AG09309 (cell line): ENCODE measurements around the gene PPFIA3.
A peak's percentile ranks its signal among the peaks of the same experiment; 100 is the strongest.
"Not testable (repeated sequence)": the region's sequence is repeated elsewhere in the genome, so short reads cannot be mapped to it uniquely, and the experiment has no call there.

ENCODE experiments used
- DNase-seq: peaks from one replicate; pipeline ENCODE4 v3.0.0-alpha.2; 2010; ENCODE audit warnings: low read depth
- H3K4me3 ChIP-seq: 2 replicates; pipeline ENCODE4 v1.5.1; 2011; ENCODE audit warnings: mild to moderate bottlenecking, low read depth, low read length, moderate library complexity; ENCODE audit not compliant: control insufficient read depth
- CTCF ChIP-seq: IDR thresholded peaks from 2 replicates; pipeline ENCODE4 v1.5.1; 2011; ENCODE audit warnings: mild to moderate bottlenecking, low read depth, low read length, inconsistent platforms; ENCODE audit not compliant: insufficient read depth, control insufficient read depth; ENCODE audit errors: missing control alignments

The PPFIA3 gene

GRCh38 chr19:49117677-49118564, 1.4 kb upstream of the PPFIA3 start:
- DNase-seq, result no peak
- TF ChIP-seq CTCF, result no peak

DNA sequence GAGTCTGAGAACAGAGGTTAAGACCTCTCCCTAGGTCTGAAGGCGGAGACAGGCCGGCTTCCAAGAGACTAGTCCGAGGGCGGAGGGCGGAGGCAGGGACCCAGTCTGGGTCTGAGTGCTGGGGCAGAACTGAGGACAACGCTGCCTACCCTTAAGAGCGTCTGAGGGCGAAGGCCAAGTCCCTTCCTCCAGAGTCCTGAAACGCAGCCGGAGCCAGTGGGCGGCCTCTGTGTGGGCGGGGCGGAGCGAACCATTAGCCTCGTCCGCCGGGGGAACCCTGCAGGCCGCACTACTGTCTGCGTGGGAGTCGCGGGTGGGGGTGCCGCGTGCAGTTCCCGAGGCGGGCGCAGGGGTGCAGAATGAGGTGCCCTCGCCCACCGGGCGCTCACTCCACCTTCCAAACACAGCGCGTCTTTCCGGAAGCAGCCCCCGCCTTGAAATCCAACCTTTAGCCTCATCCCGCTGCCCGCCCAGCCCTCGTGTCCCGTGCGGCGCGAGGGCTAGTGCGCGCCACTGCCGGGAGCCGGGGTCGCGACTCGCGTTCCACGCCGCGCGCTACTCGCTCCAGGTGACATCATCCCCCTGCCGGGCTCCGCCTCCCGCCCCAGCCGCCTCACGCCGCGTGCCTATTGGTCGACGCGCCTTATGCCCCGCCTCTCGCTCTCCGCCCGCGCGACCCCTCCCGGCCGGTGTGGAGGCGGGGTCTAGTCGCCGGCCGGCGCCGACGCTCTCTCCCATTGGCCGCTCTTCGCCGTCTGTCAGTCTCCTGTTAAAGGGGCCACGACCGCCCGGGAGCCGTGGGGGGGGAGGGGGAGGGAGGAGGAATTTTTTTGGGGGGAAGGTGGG, 556 bp upstream of the PPFIA3 start, which contains the start of gene C19orf73:
TSS of gene C19orf73 (minus strand) at position 579 of the 846 bp plus-strand sequence. CDS start at position 458, 121 bp downstream.
- peak within 1 kb of the TSS; percentile 67 for H3K4me3 ChIP-seq
- peak; percentile 55 for DNase-seq
- no peak for TF ChIP-seq CTCF

More at GRCh38 chr19:49117677-49118564, 1.4 kb upstream of the PPFIA3 start:
- H3K4me3 ChIP-seq, result peak overlapping the region; percentile 67

DNA sequence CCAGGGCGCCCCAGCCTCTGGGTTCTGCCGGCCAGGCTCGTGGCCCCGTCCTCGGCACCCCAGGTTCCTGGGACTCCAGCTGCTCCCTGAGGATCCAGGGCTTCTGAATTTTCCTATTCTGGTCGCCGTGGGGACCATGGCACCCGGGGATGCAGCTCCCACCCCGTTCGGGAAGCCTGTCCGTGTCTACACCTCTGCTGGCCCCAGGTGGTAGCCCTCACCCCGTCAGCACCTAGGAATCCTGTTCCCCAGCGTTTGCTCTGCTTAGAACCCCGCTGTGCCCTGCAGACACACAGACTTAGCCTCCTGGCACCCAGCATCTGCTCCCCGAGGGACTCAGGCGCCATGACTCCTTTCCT, 960 bp downstream of the PPFIA3 start:
- DNase-seq, result no peak
- no peak for TF ChIP-seq CTCF
- H3K4me3 ChIP-seq, result no peak overlapping the region

- no peak for TF ChIP-seq CTCF
- DNase-seq, result no peak
- no peak overlapping the region for H3K4me3 ChIP-seq
These were observed 1.5 kb downstream of the PPFIA3 start for GRCh38 chr19:49120868-49121267.

- not testable (repeated sequence) for H3K4me3 ChIP-seq, DNase-seq
These were observed 2.5 kb downstream of the PPFIA3 start for GRCh38 chr19:49121841-49122240.

DNA sequence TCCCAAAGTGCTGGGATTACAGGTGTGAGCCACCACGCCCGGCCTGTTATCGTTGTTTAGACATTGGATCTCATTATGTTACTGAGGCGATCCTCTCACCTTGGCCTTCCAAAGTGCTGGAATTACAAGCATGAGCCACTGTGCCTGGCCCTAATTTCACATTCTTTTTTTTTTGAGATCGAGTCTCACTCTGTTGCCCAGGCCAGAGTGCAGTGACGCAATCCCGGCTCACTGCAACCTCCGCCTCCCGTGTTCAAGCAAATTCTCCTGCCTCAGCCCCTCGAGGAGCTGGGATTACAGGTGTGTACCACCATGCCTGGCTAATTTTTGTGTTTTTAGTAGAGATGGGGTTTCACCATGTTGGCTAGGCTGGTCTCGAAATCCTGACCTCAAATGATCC, 3.9 kb downstream of the PPFIA3 start:
- DNase-seq, H3K4me3 ChIP-seq: not testable (repeated sequence)

DNA sequence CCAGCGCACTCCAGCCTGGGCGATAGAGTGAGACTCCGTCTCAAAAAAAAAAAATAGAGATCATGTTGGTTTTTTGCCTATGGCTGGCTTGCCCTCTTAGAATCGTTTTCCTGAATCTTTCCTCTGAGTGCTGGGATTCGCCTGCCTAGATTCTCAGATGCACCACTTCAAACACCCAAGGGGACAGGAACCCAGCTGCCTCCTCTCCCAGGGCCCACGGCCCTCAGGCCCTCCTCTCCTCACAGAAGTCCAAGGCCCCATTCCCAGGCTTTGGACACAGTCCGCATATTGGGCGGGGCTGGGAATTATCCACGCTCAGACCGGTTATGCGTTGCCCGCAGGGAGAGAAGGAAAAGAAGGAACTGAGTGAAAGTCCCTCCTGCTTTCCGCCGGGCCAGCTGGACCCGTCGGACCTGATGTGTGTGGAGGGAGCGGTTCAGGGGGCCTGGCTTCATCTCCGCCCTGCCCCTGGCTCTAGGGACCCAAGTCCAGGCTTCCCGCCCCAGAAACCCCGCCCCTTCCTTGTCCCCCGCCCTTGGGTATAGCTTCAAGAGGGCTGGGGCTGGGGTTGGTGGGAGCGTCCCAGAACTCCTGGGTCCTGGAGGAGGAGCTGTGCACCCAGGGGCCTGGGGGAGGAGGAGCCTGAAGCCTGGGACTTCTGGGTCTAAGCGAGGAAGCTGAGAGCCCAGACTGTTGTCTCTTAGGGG, 5.8 kb downstream of the PPFIA3 start:
- no peak for TF ChIP-seq CTCF
- DNase-seq, result no peak
- H3K4me3 ChIP-seq, result no peak overlapping the region
